Measurements from ENCODE around the gene SENP5.

Gene SENP5

GRCh38 chr3:196969134-196969659 lies 101.5 kb downstream of the SENP5 start:
- peak; percentile 78 for DNase-seq (ENCODE audit: low read depth)
- H3K4me3 ChIP-seq (ENCODE audit: low read depth, low read length): peak overlapping the region; percentile 38
- peak; percentile 46; the same call in 1 of the 2 replicates for TF ChIP-seq MAX (IDR thresholded peaks at IDR 0.05; ENCODE audit: low read depth, low read length)
- TF ChIP-seq CTCF (IDR thresholded peaks at IDR 0.05; ENCODE audit: low read depth, low read length): no peak

- peak; percentile 62 for TF ChIP-seq POLR2A (IDR thresholded peaks at IDR 0.05; ENCODE audit: extremely low read depth, insufficient read length)
- TF ChIP-seq MAX (IDR thresholded peaks at IDR 0.05; ENCODE audit: low read depth, low read length): peak; percentile 60
- TF ChIP-seq MYC (IDR thresholded peaks at IDR 0.05; ENCODE audit: low read depth, low read length): peak; percentile 76
- no peak for TF ChIP-seq CTCF (IDR thresholded peaks at IDR 0.05; ENCODE audit: low read depth, low read length)
- peak; percentile 80 for DNase-seq (ENCODE audit: low read depth)
- H3K4me3 ChIP-seq (ENCODE audit: low read depth, low read length): peak overlapping the region; percentile 38
Measured at GRCh38 chr3:196969660-196970546, 102.2 kb downstream of the SENP5 start.

GRCh38 chr3:196970547-196971093 lies 102.9 kb downstream of the SENP5 start:
- H3K4me3 ChIP-seq (ENCODE audit: low read depth, low read length): no peak overlapping the region
- peak; percentile 29 for DNase-seq (ENCODE audit: low read depth)
- TF ChIP-seq CTCF (IDR thresholded peaks at IDR 0.05; ENCODE audit: low read depth, low read length) (no peak), MYC (IDR thresholded peaks at IDR 0.05; ENCODE audit: low read depth, low read length) (no peak), POLR2A (IDR thresholded peaks at IDR 0.05; ENCODE audit: extremely low read depth, insufficient read length) (no peak), MAX (IDR thresholded peaks at IDR 0.05; ENCODE audit: low read depth, low read length) (no peak)

- TF ChIP-seq MAX (IDR thresholded peaks at IDR 0.05; ENCODE audit: low read depth, low read length) (no peak), CTCF (IDR thresholded peaks at IDR 0.05; ENCODE audit: low read depth, low read length) (no peak), POLR2A (IDR thresholded peaks at IDR 0.05; ENCODE audit: extremely low read depth, insufficient read length) (no peak), MYC (IDR thresholded peaks at IDR 0.05; ENCODE audit: low read depth, low read length) (no peak)
- peak; percentile 70 for DNase-seq (ENCODE audit: low read depth)
Measured at GRCh38 chr3:196971094-196971698, 103.5 kb downstream of the SENP5 start.

GRCh38 chr3:196974661-196975060 lies 106.9 kb downstream of the SENP5 start:
- DNase-seq (ENCODE audit: low read depth): no peak
- no peak overlapping the region for H3K4me3 ChIP-seq (ENCODE audit: low read depth, low read length)
- no peak for TF ChIP-seq MAX (IDR thresholded peaks at IDR 0.05; ENCODE audit: low read depth, low read length)
- no peak for TF ChIP-seq POLR2A (IDR thresholded peaks at IDR 0.05; ENCODE audit: extremely low read depth, insufficient read length)
- TF ChIP-seq CTCF (IDR thresholded peaks at IDR 0.05; ENCODE audit: low read depth, low read length): no peak

More at GRCh38 chr3:196971094-196971698, 103.5 kb downstream of the SENP5 start:
- H3K4me3 ChIP-seq (ENCODE audit: low read depth, low read length): no peak overlapping the region
